HFF-Myc (cell line): ENCODE measurements around the gene SLC19A2.
A peak's percentile ranks its signal among the peaks of the same experiment; 100 is the strongest.

Experiments
- DNase-seq: peaks from one replicate; pipeline ENCODE4 v3.0.0-alpha.2; 2011; ENCODE audit warnings: low read depth; ENCODE audit errors: extremely low read depth
- H3K4me3 ChIP-seq: replicated peaks from 2 replicates; pipeline ENCODE4 v1.5.1; 2011; ENCODE audit warnings: low read depth, mild to moderate bottlenecking, control low read depth, low read length
- TF ChIP-seq, protein P1 (sequence below): IDR thresholded peaks from 2 replicates; pipeline ENCODE4 v1.5.1; 2012; ENCODE audit warnings: mild to moderate bottlenecking, low read depth, low read length, control low read depth; ENCODE audit errors: missing control alignments

The SLC19A2 gene

DNA sequence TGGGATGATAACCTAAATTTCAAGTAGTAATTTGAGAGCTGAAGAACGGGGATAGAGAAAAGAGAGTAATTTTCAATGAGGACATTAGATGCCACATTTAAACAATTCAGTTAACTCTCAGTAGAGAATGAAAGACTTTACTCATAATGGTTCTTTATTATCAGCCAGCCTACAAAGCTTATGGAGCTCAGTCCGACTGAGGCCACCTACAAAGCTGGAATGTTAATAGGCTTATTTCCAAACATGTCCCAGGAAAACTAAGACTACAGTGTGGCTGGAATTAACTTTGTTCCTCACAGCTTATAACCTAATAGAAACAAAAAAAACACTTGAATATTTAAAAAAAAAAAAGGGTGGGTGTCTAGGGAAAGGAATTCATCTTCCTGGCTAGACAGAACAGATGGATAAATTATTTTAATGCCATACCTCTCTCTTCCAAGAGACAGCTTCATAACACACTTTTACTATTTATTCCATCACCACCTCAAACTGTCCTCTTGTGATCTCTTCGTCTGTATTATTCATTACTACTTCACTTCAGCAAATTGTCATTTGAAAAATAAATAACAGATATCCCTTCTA is 9.8 kb downstream of the SLC19A2 start:
- no peak for DNase-seq
- no peak overlapping the region for H3K4me3 ChIP-seq
- TF ChIP-seq, protein P1, sequence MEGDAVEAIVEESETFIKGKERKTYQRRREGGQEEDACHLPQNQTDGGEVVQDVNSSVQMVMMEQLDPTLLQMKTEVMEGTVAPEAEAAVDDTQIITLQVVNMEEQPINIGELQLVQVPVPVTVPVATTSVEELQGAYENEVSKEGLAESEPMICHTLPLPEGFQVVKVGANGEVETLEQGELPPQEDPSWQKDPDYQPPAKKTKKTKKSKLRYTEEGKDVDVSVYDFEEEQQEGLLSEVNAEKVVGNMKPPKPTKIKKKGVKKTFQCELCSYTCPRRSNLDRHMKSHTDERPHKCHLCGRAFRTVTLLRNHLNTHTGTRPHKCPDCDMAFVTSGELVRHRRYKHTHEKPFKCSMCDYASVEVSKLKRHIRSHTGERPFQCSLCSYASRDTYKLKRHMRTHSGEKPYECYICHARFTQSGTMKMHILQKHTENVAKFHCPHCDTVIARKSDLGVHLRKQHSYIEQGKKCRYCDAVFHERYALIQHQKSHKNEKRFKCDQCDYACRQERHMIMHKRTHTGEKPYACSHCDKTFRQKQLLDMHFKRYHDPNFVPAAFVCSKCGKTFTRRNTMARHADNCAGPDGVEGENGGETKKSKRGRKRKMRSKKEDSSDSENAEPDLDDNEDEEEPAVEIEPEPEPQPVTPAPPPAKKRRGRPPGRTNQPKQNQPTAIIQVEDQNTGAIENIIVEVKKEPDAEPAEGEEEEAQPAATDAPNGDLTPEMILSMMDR: no peak

DNA sequence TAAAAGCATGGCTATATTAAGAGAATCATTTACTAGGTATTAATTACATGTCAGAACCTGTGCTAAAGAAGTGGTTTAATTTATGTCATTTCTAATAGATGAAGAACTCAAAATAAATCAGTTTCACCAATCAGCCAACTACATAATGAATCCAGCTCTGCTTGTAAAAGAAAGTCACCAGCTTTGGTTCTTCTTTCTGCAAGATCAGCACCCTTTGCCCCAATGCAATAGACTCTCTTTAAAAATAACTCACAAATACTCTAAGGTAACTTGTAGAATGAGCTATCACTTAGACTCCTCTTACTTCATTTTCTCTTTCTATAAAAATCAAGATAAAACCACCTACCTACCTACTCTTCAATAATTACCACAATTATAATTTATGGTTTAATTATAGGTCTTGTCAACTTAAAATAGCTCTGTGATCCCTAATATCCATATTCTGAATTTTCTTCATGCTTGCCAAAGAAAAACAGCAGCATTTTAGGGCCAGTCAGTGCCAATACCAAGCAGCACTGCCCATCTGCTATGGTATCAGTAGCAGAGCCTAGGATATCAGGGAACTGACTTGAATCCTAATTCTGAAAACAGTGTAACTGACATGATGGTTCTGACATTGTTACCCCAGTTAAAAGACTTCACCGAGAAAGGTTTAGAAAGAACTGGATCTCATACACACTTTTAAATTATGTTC is 11.3 kb downstream of the SLC19A2 start:
- no peak for DNase-seq
- TF ChIP-seq, protein P1: no peak
- H3K4me3 ChIP-seq: no peak overlapping the region

DNA sequence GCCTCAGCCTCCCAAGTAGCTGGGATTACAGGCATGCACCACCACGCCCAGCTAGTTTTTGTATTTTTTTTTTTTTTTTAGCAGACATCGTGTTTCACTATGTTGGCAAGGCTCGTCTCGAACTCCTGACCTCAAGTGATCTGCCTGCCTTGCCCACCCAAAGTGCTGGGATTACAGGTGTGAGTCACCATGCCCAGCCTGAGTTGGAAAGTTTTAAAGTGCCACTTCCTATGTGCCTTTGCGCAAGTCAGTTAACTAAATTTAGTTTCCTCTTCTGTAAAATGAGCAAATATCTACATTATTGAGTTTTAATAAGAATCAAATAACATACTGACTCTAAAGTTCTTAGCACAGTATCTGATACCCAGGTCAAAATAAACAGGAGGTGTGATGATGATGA is 12.4 kb downstream of the SLC19A2 start:
- no peak for DNase-seq
- no peak overlapping the region for H3K4me3 ChIP-seq
- TF ChIP-seq, protein P1: no peak

DNA sequence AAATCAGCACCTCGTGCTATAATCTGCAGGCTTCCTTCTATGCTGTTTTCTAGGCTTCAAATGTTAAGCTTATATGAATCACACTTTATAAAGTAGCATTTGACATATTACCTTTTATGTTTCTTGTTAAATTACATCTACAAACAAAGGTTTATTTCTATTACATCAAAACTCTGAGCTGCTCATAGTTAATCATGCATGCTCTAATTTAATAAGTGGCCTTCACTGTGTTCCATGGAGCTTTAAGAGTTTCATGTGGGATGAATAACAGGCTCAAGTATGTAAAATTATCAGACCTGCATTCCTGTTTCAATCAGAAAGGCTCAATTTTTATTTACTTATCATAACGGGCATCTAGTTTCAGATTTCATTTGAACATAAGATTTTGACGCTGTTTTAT is 13.0 kb downstream of the SLC19A2 start:
- TF ChIP-seq, protein P1: no peak
- DNase-seq: no peak
- no peak overlapping the region for H3K4me3 ChIP-seq

DNA sequence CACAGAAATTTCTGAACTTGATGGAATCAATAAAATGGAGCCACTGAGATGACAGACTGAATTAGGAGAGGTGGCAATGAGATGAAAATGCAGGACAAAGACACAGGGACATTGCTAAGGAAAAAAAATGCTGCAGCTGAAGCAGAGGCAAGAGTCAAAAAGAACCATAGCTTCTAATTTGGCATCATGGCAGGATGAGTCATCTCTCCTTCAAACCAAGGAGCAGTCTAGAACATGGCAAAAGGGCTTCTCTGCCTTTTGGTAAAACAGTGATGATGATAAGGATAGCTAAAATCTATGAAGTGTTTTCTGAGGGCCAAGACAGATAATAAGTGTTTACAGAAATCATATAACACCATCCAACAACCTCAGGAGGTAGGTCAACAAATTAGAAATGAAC is 16.8 kb downstream of the SLC19A2 start:
- H3K4me3 ChIP-seq: no peak overlapping the region
- TF ChIP-seq, protein P1: no peak
- no peak for DNase-seq

DNA sequence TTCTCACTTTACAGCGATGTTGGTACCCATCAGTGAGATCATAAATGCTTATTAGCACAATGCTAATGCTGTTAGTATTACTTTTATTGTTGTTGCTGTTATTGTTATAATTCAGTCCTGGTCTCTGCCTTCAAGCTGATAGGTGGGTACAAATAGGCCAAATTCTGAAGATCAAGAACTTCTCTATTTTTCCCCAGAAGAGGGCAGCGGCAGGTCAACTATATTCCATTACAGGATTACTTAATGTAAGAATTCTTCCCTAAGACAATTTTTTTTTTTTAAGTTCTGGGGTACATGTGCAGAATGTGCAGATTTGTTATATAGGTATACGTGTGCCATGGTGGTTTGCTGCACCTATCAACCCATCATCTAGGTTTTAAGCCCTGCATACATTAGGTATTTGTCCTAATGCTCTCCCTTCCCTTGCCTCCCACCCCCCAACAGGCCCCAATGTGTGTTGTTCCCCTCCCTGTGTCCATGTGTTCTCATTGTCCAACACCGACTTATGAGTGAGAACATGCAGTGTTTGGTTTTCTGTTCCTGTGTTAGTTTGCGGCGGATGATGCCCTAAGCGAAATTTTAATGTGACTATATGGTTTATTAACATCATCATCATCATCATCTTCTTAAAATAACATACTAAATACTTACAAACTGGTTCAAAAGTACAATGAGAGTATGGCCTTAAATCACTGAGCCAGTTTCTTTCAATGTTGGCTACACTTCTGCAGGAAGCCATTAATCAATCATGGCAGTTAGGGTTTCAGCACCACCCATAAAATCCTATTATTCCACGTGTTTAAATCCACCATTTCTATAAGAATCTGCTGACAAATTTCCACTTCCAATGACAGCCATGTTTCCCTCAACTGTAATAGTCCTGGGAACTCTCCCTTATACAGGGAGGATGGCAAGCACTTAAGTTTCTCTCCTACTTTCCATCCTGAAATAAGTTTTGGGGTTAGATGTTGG is 19.2 kb downstream of the SLC19A2 start:
- DNase-seq: no peak
- TF ChIP-seq, protein P1: peak; percentile 16
- H3K4me3 ChIP-seq: no peak overlapping the region
